Measurements from ENCODE around the gene GSDME. TPM values are rescaled to one million over a fixed set of nuclear protein-coding genes. Genes with fewer than 3 reads are reported as not detected.

GSDME gene
- total RNA-seq, 4 donors from 2014 or later: 5.3 to 15.7 (median 10.6) TPM

DNA sequence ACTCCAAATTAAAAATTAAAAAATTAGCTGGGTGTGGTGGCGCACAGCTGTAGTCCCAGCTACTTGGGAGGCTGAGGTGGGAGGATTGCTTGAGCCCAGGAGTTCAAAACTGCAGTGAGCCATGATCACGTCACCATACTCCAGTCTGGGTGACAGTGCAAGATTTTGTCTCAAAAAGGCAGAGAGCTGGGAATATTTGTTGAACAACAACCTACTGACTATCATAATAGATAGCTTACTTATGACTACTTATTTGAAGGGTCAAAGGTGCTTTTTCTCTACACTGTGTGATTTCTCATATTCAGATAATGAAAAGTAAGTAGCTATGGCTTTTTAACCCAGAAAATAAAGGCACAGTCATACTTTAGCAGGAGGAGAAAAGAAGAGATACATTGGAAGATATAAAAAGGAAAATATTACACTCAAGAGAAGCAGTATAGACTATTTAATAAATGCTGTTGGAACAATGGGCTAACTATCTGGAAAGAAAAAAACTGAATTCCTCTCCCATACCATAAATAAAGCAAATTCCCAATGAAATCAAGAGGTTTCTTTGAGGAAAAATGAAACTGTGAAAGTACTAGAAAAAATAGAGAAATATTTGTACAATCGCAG lies 6.7 kb downstream of the GSDME start:
- no peaks in the 10 kb centered on the region for H3K36me3 ChIP-seq
- TF ChIP-seq POLR2A (IDR thresholded peaks at IDR 0.05) (no peak), EP300 (IDR thresholded peaks at IDR 0.05) (no peak)
- TF ChIP-seq, protein P1, sequence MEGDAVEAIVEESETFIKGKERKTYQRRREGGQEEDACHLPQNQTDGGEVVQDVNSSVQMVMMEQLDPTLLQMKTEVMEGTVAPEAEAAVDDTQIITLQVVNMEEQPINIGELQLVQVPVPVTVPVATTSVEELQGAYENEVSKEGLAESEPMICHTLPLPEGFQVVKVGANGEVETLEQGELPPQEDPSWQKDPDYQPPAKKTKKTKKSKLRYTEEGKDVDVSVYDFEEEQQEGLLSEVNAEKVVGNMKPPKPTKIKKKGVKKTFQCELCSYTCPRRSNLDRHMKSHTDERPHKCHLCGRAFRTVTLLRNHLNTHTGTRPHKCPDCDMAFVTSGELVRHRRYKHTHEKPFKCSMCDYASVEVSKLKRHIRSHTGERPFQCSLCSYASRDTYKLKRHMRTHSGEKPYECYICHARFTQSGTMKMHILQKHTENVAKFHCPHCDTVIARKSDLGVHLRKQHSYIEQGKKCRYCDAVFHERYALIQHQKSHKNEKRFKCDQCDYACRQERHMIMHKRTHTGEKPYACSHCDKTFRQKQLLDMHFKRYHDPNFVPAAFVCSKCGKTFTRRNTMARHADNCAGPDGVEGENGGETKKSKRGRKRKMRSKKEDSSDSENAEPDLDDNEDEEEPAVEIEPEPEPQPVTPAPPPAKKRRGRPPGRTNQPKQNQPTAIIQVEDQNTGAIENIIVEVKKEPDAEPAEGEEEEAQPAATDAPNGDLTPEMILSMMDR (IDR thresholded peaks at IDR 0.05): no peak
- H3K27me3 ChIP-seq: no peaks in the 10 kb centered on the region
- no peaks in the 10 kb centered on the region for H3K9me3 ChIP-seq
- no peaks in the 10 kb centered on the region for H3K4me1 ChIP-seq
- DNase-seq (ENCODE audit: low spot score in 2 of 2): no peak
- WGBS, 2 donors: 70 to 72% methylated on average over 3 of the region's 3 CpGs
- H3K27ac ChIP-seq: no peak overlapping the region
- no peak overlapping the region for H3K4me3 ChIP-seq

DNA sequence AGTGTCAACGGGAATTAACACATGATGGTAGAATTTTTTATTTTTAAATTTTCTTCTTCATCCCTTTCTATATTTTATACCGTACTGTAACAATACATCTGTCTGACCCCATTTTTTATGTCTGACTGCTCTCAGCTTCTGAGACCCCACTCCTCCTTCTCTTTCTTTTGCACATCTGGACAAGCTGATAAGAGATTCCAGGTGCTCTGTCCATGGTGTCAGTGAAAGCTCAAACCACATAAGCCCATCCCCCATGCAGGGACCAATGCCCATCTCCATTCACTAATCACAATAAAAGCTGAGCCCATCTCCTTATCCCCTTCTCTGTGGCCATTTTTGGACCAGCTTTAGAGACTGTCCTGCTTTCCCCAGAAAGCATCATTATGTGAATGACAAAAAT lies 8.7 kb downstream of the GSDME start:
- DNase-seq (ENCODE audit: low spot score in 2 of 2): no peak
- no peak overlapping the region for H3K27ac ChIP-seq
- H3K36me3 ChIP-seq: no peaks in the 10 kb centered on the region
- no peaks in the 10 kb centered on the region for H3K27me3 ChIP-seq
- TF ChIP-seq POLR2A (IDR thresholded peaks at IDR 0.05): no peak
- no peak for TF ChIP-seq EP300 (IDR thresholded peaks at IDR 0.05)
- TF ChIP-seq, protein P1 (IDR thresholded peaks at IDR 0.05): no peak
- H3K4me1 ChIP-seq: no peaks in the 10 kb centered on the region
- no peak overlapping the region for H3K4me3 ChIP-seq
- H3K9me3 ChIP-seq: no peaks in the 10 kb centered on the region
- 95 to 97% methylated on average over 2 of the region's 2 CpGs for WGBS, 2 donors

DNA sequence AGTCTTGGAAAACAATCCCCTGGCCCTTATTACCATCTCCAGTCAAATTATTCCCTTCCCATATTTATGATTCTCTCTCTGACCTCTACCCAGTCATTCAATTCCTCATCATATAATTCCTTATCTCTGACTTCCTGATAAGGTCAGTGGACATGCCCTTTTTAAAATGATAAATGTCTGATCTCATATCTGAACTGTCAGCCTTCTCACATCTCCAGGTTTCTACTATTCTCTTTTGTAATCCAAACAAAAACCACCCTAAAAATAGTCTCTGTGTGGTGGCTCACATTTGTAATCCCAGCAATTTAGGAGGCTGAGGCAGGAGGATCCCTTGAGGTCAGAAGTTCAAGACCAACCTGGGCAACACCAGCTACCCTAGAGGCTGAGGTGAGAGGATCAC lies 11.9 kb downstream of the GSDME start:
- no peak for DNase-seq (ENCODE audit: low spot score in 2 of 2)
- Histone ChIP-seq H3K4me1 (no peaks in the 10 kb centered on the region), H3K27ac (no peak overlapping the region), H3K36me3 (no peaks in the 10 kb centered on the region), H3K4me3 (no peak overlapping the region), H3K27me3 (no peaks in the 10 kb centered on the region), H3K9me3 (no peaks in the 10 kb centered on the region)
- no peak for TF ChIP-seq POLR2A (IDR thresholded peaks at IDR 0.05)
- TF ChIP-seq EP300 (IDR thresholded peaks at IDR 0.05): no peak
- TF ChIP-seq, protein P1 (IDR thresholded peaks at IDR 0.05): no peak

DNA sequence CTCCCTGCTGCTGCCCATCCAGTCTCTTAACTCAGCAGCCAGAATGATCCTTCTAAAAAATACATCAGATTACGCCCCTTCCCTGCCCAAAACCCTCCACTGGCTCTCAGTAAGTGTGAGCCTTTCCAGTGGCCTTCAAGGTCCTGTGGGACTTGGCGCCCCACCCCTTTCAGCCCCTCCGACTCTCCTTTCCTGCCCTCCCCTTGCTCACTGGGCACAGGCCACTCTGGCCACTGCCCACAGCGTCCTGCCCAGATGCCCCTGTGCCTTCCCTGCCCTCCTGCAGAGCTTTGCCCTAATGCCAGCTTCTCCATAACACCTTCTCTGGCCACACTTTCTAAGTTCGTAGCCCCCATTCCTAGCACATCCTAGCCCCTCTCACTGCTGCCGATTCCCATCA lies 13.8 kb downstream of the GSDME start:
- 87 to 93% methylated on average over 6 of the region's 6 CpGs for WGBS, 2 donors
- TF ChIP-seq POLR2A (IDR thresholded peaks at IDR 0.05): no peak
- no peak for TF ChIP-seq EP300 (IDR thresholded peaks at IDR 0.05)
- TF ChIP-seq, protein P1 (IDR thresholded peaks at IDR 0.05): no peak
- DNase-seq (ENCODE audit: low spot score in 2 of 2): no peak

DNA sequence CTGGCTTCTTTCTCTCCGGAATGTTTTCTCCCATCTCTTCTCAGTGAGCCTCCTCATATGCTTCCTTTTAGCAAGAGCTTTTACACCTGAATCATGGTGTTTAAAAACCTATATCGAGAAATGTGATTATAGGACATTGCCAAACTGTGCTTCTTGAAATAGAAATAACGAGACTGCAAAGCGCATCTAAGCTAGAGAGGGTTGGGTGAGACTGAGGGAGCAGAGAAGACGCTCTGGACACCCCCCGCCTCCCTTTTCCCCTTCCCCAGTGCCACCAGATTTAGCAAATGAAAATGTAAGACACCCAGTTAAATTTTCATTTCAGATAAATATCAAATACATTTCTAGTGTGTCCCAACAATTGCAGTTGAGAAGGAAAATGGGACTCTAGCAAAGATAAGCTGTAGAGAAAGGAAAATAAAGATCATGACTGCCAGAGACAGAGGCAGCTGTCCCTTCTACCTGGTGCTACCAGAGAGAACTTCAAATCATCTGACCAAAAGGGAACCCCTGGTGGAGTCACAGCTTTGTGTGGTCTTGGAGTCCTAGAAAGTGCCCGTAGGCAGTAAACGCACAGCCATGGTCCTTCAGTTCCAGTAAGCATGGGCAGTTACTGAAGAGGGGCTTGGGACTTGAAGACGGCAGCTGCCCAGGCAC lies 14.6 kb downstream of the GSDME start:
- Histone ChIP-seq H3K9me3 (peaks cover 0 to 14% (median 0%) of the 10 kb centered on the region in 4 donors), H3K36me3 (no peaks in the 10 kb centered on the region), H3K27ac (no peak overlapping the region), H3K4me1 (no peaks in the 10 kb centered on the region), H3K27me3 (no peaks in the 10 kb centered on the region), H3K4me3 (no peak overlapping the region)
- TF ChIP-seq, protein P1 (IDR thresholded peaks at IDR 0.05): no peak
- TF ChIP-seq POLR2A (IDR thresholded peaks at IDR 0.05) (no peak), EP300 (IDR thresholded peaks at IDR 0.05) (no peak)
- 94% methylated on average over 9 of the region's 9 CpGs for WGBS, 2 donors
- DNase-seq (ENCODE audit: low spot score in 2 of 2): no peak

More for the DNA sequence above, 13.8 kb downstream of the GSDME start:
- H3K27ac ChIP-seq: no peak overlapping the region
- no peaks in the 10 kb centered on the region for H3K27me3 ChIP-seq
- H3K4me3 ChIP-seq: no peak overlapping the region
- no peaks in the 10 kb centered on the region for H3K36me3 ChIP-seq
- H3K9me3 ChIP-seq: peaks cover 0 to 6% (median 0%) of the 10 kb centered on the region in 4 donors
- no peaks in the 10 kb centered on the region for H3K4me1 ChIP-seq
